OCI-LY3 (cell line): Measurements from ENCODE around the gene DNM1.

Experiments
- H2AFZ ChIP-seq: fragments of 200-600, 300-600 bp; shearing (Covaris generic); 2 replicates; pipeline ENCODE4 v1.6.0; 2014; ENCODE audit warnings: antibody characterized with exemption, low read depth, low read length
- H3K27ac ChIP-seq: fragments of 200-600, 300-600 bp; sonication (generic); 2 replicates; pipeline ENCODE4 v1.5.1; 2014; ENCODE audit warnings: mild to moderate bottlenecking, low read length, moderate library complexity, mixed read lengths
- H3K27me3 ChIP-seq: fragments of 200-600, 300-600 bp; sonication (generic); 2 replicates; pipeline ENCODE4 v1.6.1; 2014; ENCODE audit warnings: low read depth, low read length, mixed read lengths
- H3K36me3 ChIP-seq: fragments of 200-600, 300-600 bp; sonication (generic); replicated peaks from 2 replicates; pipeline ENCODE3; 2014; ENCODE audit warnings: low read depth, low read length, mixed read lengths
- H3K4me1 ChIP-seq: fragments of 300-600, 200-600 bp; sonication (generic); 2 replicates; pipeline ENCODE4 v1.6.1; 2014; ENCODE audit warnings: low read length, mixed read lengths
- H3K4me2 ChIP-seq: fragments of 200-600, 300-600 bp; sonication (generic); 2 replicates; pipeline ENCODE4 v1.6.1; 2014; ENCODE audit warnings: low read length, mixed read lengths
- H3K4me3 ChIP-seq: fragments of 300-600, 200-600 bp; sonication (generic); 2 replicates; pipeline ENCODE4 v1.5.1; 2014; ENCODE audit warnings: antibody characterized with exemption, mild to moderate bottlenecking, low read length, moderate library complexity
- H3K79me2 ChIP-seq: fragments of 300-600, 200-600 bp; shearing (Covaris generic); 2 replicates; pipeline ENCODE4 v1.6.1; 2014; ENCODE audit warnings: mild to moderate bottlenecking, low read length, mixed read lengths
- H3K9ac ChIP-seq: fragments of 300-600, 200-600 bp; shearing (Covaris generic); 2 replicates; pipeline ENCODE4 v1.6.0; 2014; ENCODE audit warnings: mild to moderate bottlenecking, low read length, moderate library complexity
- H3K9me3 ChIP-seq: fragments of 200-600, 300-600 bp; shearing (Covaris generic); 2 replicates; pipeline ENCODE4 v1.6.1; 2014; ENCODE audit warnings: low read length, mixed read lengths; ENCODE audit not compliant: insufficient read depth
- H4K20me1 ChIP-seq: fragments of 200-600, 300-600 bp; sonication (generic); 2 replicates; pipeline ENCODE4 v1.6.1; 2016; ENCODE audit warnings: low read length, mixed read lengths; ENCODE audit not compliant: insufficient read depth
- CTCF ChIP-seq: fragments of 200-600, 300-600 bp; sonication (generic); IDR thresholded peaks from 2 replicates; pipeline ENCODE4 v1.5.1; 2014; ENCODE audit warnings: antibody characterized with exemption, low read length, low read depth
- EZH2phosphoT487 ChIP-seq: fragments of 200-600 bp; shearing (Covaris generic); IDR thresholded peaks from 2 replicates; pipeline ENCODE4 v1.6.1; 2018; ENCODE audit warnings: antibody characterized with exemption, mixed run types, low read depth

DNM1 gene

GRCh38 chr9:128242124-128242523, 38.9 kb downstream of the DNM1 start:
- Histone ChIP-seq H2AFZ (no peak overlapping the region), H3K36me3 (no peaks in the 10 kb centered on the region), H3K4me2 (no peak overlapping the region), H3K9me3 (no peaks in the 10 kb centered on the region), H4K20me1 (no peaks in the 10 kb centered on the region), H3K4me1 (peaks cover 18% of the 10 kb centered on the region), H3K27ac (no peak overlapping the region), H3K9ac (no peak overlapping the region), H3K79me2 (no peaks in the 10 kb centered on the region), H3K27me3 (no peaks in the 10 kb centered on the region), H3K4me3 (no peak overlapping the region)
- no peak for TF ChIP-seq EZH2phosphoT487
- TF ChIP-seq CTCF, result no peak

GRCh38 chr9:128242828-128243214, 39.6 kb downstream of the DNM1 start:
- H3K4me1 ChIP-seq, result peaks cover 18% of the 10 kb centered on the region
- H3K9me3 ChIP-seq, result no peaks in the 10 kb centered on the region
- TF ChIP-seq CTCF, result no peak
- TF ChIP-seq EZH2phosphoT487, result no peak
- H3K79me2 ChIP-seq, result no peaks in the 10 kb centered on the region
- H3K36me3 ChIP-seq, result no peaks in the 10 kb centered on the region
- H3K4me2 ChIP-seq, result no peak overlapping the region
- H2AFZ ChIP-seq, result no peak overlapping the region
- no peak overlapping the region for H3K27ac ChIP-seq
- no peak overlapping the region for H3K9ac ChIP-seq
- H3K4me3 ChIP-seq, result no peak overlapping the region
- H4K20me1 ChIP-seq, result no peaks in the 10 kb centered on the region
- no peaks in the 10 kb centered on the region for H3K27me3 ChIP-seq

GRCh38 chr9:128243215-128244018, 40.2 kb downstream of the DNM1 start:
- Histone ChIP-seq H3K4me1 (peaks cover 18% of the 10 kb centered on the region), H3K9ac (no peak overlapping the region)

More at GRCh38 chr9:128243215-128244018, 40.2 kb downstream of the DNM1 start:
- no peaks in the 10 kb centered on the region for H3K36me3 ChIP-seq
- H3K4me2 ChIP-seq, result no peak overlapping the region
- H3K4me3 ChIP-seq, result no peak overlapping the region
- no peak overlapping the region for H2AFZ ChIP-seq
- no peak for TF ChIP-seq CTCF
- no peak for TF ChIP-seq EZH2phosphoT487
- H3K27me3 ChIP-seq, result no peaks in the 10 kb centered on the region
- no peaks in the 10 kb centered on the region for H3K9me3 ChIP-seq
- no peaks in the 10 kb centered on the region for H3K79me2 ChIP-seq
- no peak overlapping the region for H3K27ac ChIP-seq
- no peaks in the 10 kb centered on the region for H4K20me1 ChIP-seq
